ENCODE data around the gene NEU1.
"Not testable (repeated sequence)": the region's sequence is repeated elsewhere in the genome, so short reads cannot be mapped to it uniquely, and the experiment has no call there.

DNA sequence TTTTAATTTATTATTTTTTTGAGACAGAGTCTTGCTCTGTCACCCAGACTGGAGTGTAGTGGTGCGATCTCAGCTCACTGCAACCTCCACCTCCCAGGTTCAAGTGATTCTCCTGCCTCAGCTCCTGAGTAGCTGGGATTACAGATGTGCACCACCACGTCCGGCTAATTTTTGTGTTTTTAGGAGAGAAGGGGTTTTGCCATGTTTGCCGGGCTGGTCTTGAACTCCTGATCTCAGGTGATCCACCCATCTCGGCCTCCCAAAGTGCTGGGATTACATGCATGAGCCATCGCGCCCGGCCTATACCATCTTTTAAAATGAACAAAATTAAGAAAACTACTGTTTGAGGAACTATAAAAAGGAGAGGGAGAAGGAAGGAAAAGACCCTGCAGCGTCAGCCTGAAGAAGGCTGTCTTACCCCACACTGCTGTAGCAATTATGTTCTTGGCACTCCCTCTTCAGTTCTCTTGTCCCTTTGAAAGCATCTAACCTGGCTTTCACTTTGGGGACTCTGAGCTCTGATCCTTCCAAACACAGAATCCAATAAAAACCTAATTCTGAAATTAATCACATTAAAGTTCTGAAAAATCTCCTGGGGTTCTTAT lies 38.9 kb downstream of the NEU1 start:
- TF ChIP-seq POLR2A (IDR thresholded peaks at IDR 0.05; ENCODE audit: low read length); GATA1 (IDR thresholded peaks at IDR 0.05; ENCODE audit: low read depth, low read length): not testable (repeated sequence)
